ENCODE results near the gene POLE. TPM values are rescaled to one million over a fixed set of nuclear protein-coding genes. Genes with fewer than 3 reads are reported as not detected.
A peak's percentile ranks its signal among the peaks of the same experiment; 100 is the strongest.

Gene POLE
- total RNA-seq, 1 donor from 2014 or later = 56.7 TPM

GRCh38 chr12:132621657-132622435 is 65.3 kb downstream of the POLE start:
- no peak for DNase-seq (ENCODE audit: extremely low spot score in 2 of 2)
- no peak for TF ChIP-seq POLR2A (IDR thresholded peaks at IDR 0.05)
- TF ChIP-seq POLR2AphosphoS5 (IDR thresholded peaks at IDR 0.05; ENCODE audit: insufficient read depth in 1 of 2, low read depth in 1 of 2) = no peak
- TF ChIP-seq CTCF (IDR thresholded peaks at IDR 0.05) = no peak
- intact Hi-C loops (cut with DNase I) = no loop called here
- Histone ChIP-seq H3K4me1 (peaks cover 29% of the 10 kb centered on the region), H3K9me3 (no peaks in the 10 kb centered on the region), H3K27ac (peak overlapping the region; percentile 50), H3K4me3 (peak overlapping the region in 1 of 2 donors; percentile 30), H3K27me3 (peaks cover 5% of the 10 kb centered on the region), H3K36me3 (peaks cover 0 to 13% of the 10 kb centered on the region in 2 donors)

GRCh38 chr12:132620899-132621656 is 66.1 kb downstream of the POLE start:
- Histone ChIP-seq H3K36me3 (peaks cover 0 to 13% of the 10 kb centered on the region in 2 donors), H3K27ac (no peak overlapping the region), H3K27me3 (peaks cover 5% of the 10 kb centered on the region), H3K4me1 (peaks cover 29% of the 10 kb centered on the region), H3K9me3 (no peaks in the 10 kb centered on the region), H3K4me3 (no peak overlapping the region)
- TF ChIP-seq POLR2A (IDR thresholded peaks at IDR 0.05) = no peak
- intact Hi-C loops (cut with DNase I) = no loop called here
- no peak for DNase-seq (ENCODE audit: extremely low spot score in 2 of 2)

GRCh38 chr12:132620113-132620898 is 66.8 kb downstream of the POLE start:
- intact Hi-C loops (cut with DNase I) = no loop called here
- DNase-seq (ENCODE audit: extremely low spot score in 2 of 2) = no peak
- Histone ChIP-seq H3K27me3 (peaks cover 5% of the 10 kb centered on the region), H3K36me3 (peaks cover 0 to 8% of the 10 kb centered on the region in 2 donors), H3K27ac (no peak overlapping the region), H3K9me3 (no peaks in the 10 kb centered on the region), H3K4me1 (peaks cover 29% of the 10 kb centered on the region), H3K4me3 (no peak overlapping the region)
- TF ChIP-seq POLR2AphosphoS5 (IDR thresholded peaks at IDR 0.05; ENCODE audit: insufficient read depth in 1 of 2, low read depth in 1 of 2) (no peak), CTCF (IDR thresholded peaks at IDR 0.05) (no peak), POLR2A (IDR thresholded peaks at IDR 0.05) (no peak)

GRCh38 chr12:132619386-132620112 is 67.6 kb downstream of the POLE start:
- Histone ChIP-seq H3K27ac (no peak overlapping the region), H3K36me3 (peaks cover 0 to 1% of the 10 kb centered on the region in 2 donors), H3K27me3 (peaks cover 5% of the 10 kb centered on the region), H3K4me1 (peaks cover 29% of the 10 kb centered on the region), H3K4me3 (no peak overlapping the region), H3K9me3 (no peaks in the 10 kb centered on the region)
- no peak for DNase-seq (ENCODE audit: extremely low spot score in 2 of 2)
- intact Hi-C loops (cut with DNase I) = loop anchor here (10.0 kb wide), 1 partner anchor 465 kb away; no protein-coding TSS in a partner anchor
- TF ChIP-seq CTCF (IDR thresholded peaks at IDR 0.05) = no peak
- no peak for TF ChIP-seq POLR2AphosphoS5 (IDR thresholded peaks at IDR 0.05; ENCODE audit: insufficient read depth in 1 of 2, low read depth in 1 of 2)
- TF ChIP-seq POLR2A (IDR thresholded peaks at IDR 0.05) = no peak

GRCh38 chr12:132619071-132619385 is 68.1 kb downstream of the POLE start:
- DNase-seq (ENCODE audit: extremely low spot score in 2 of 2) = no peak
- TF ChIP-seq POLR2A (IDR thresholded peaks at IDR 0.05) (no peak), POLR2AphosphoS5 (IDR thresholded peaks at IDR 0.05; ENCODE audit: insufficient read depth in 1 of 2, low read depth in 1 of 2) (no peak), CTCF (IDR thresholded peaks at IDR 0.05) (no peak)
- no peak overlapping the region for H3K4me3 ChIP-seq
- peaks cover 29% of the 10 kb centered on the region for H3K4me1 ChIP-seq
- no peaks in the 10 kb centered on the region for H3K9me3 ChIP-seq
- no peaks in the 10 kb centered on the region for H3K36me3 ChIP-seq
- intact Hi-C loops (cut with DNase I) = loop anchor here (10.0 kb wide), 1 partner anchor 464 kb away; no protein-coding TSS in a partner anchor
- peaks cover 5% of the 10 kb centered on the region for H3K27me3 ChIP-seq
- no peak overlapping the region for H3K27ac ChIP-seq

Measured in vagina (tissue), 2 donors.